Urothelium cell line (cell line): ENCODE results near the gene DPY30.

Experiments used
- DNase-seq: peaks from one replicate; pipeline ENCODE4 v3.0.0; 2011; ENCODE audit warnings: low spot score, mixed read lengths
- FAIRE-seq: peaks from 2 replicates; lab custom pipeline; 2011; peaks lifted over from hg19 to GRCh38; lab: Jason Lieb, UNC

The DPY30 gene

GRCh38 chr2:32010280-32010669 lies 29.3 kb downstream of the DPY30 start:
- DNase-seq (peak; percentile 30), FAIRE-seq (peak; percentile 87)

GRCh38 chr2:32009516-32010256 lies 29.9 kb downstream of the DPY30 start:
- DNase-seq = peak; percentile 53
- FAIRE-seq = no peak

GRCh38 chr2:32008805-32009515 lies 30.6 kb downstream of the DPY30 start:
- no peak for FAIRE-seq
- peak; percentile 19 for DNase-seq

- FAIRE-seq = no peak
- no peak for DNase-seq
These were observed 32.5 kb downstream of the DPY30 start for GRCh38 chr2:32007121-32007391.

GRCh38 chr2:32005371-32005976 lies 34.1 kb downstream of the DPY30 start:
- no peak for DNase-seq
- FAIRE-seq = no peak

GRCh38 chr2:32003791-32004190 lies 35.8 kb downstream of the DPY30 start:
- FAIRE-seq (no peak), DNase-seq (no peak)

- no peak for DNase-seq
- FAIRE-seq = no peak
These were observed 37.2 kb downstream of the DPY30 start for GRCh38 chr2:32002406-32002805.

- FAIRE-seq (no peak), DNase-seq (no peak)
These were observed 40.2 kb downstream of the DPY30 start for GRCh38 chr2:31999438-31999837.

- no peak for DNase-seq
- FAIRE-seq = no peak
These were observed 40.7 kb downstream of the DPY30 start for GRCh38 chr2:31998731-31999383.

GRCh38 chr2:31997653-31998052 lies 42.0 kb downstream of the DPY30 start:
- FAIRE-seq (no peak), DNase-seq (no peak)

GRCh38 chr2:31996571-31997150 lies 42.9 kb downstream of the DPY30 start:
- DNase-seq = no peak
- no peak for FAIRE-seq

- FAIRE-seq (no peak), DNase-seq (no peak)
These were observed 46.7 kb downstream of the DPY30 start for GRCh38 chr2:31992934-31993333.

GRCh38 chr2:31992025-31992579 lies 47.5 kb downstream of the DPY30 start:
- DNase-seq (no peak), FAIRE-seq (no peak)

- FAIRE-seq = no peak
- no peak for DNase-seq
These were observed 49.7 kb downstream of the DPY30 start for GRCh38 chr2:31989946-31990345.

- DNase-seq (no peak), FAIRE-seq (no peak)
These were observed 52.0 kb downstream of the DPY30 start for GRCh38 chr2:31987454-31988220.

GRCh38 chr2:31986906-31987305 lies 52.7 kb downstream of the DPY30 start:
- no peak for DNase-seq
- no peak for FAIRE-seq

GRCh38 chr2:31983762-31984467 lies 55.7 kb downstream of the DPY30 start:
- no peak for DNase-seq
- no peak for FAIRE-seq

- FAIRE-seq = no peak
- no peak for DNase-seq
These were observed 58.8 kb downstream of the DPY30 start for GRCh38 chr2:31980674-31981356.

- DNase-seq (no peak), FAIRE-seq (no peak)
These were observed 59.6 kb downstream of the DPY30 start for GRCh38 chr2:31979956-31980355.
